GM19025 (cell line): ENCODE results near the gene ZMAT1.
"Not testable (repeated sequence)": the region's sequence is repeated elsewhere in the genome, so short reads cannot be mapped to it uniquely, and the experiment has no call there.

Source experiments
- ATAC-seq: cut with Tn5 transposase; IDR thresholded peaks from one replicate; pipeline ENCODE4 v1.9.1; 2021; ENCODE audit warnings: mild to moderate bottlenecking, low read depth, moderate library complexity; ENCODE audit not compliant: unreplicated experiment

Gene ZMAT1

DNA sequence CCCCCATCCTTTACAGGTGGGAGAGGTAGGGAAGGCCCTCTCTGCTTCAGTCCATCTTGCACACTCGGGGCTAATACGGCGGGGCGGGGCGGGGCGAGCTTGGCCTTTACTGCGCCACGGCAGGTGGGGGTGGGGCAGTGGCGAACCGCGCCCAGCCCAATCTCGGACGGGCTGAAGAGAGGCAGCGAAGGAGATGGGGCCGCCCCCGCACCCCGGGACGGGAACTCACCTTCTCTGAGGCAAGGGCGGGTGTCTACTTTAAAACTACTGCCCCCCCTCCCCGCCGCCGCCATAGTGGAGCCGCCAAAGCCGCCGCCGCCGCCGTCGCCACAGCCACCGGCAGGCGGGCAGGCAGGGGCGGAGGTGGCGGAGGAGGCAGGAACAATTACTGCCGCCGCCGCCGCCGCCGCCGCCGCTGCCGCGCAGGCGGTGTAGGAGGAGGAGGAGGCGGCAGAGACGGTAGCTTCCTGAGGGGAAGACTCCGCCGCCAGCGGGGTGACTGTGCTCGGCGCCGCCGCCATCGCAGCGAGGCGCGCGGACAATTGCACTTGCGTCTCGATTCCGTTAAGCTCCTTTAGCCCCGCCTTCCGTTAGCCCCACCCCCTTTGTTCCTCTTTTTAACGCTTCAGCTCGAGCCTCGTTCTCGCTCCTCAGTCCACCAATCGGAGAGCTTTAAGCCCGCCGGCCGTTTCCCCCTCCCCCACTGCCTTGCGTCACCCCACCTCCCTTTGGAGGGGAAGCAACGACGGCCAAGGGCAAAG lies at the start of gene ZMAT1:
ZMAT1 (minus strand) TSS at position 540 of the 761 bp plus-strand sequence; CDS start at position 521, 19 bp downstream.
- peak; percentile 81 for ATAC-seq

DNA sequence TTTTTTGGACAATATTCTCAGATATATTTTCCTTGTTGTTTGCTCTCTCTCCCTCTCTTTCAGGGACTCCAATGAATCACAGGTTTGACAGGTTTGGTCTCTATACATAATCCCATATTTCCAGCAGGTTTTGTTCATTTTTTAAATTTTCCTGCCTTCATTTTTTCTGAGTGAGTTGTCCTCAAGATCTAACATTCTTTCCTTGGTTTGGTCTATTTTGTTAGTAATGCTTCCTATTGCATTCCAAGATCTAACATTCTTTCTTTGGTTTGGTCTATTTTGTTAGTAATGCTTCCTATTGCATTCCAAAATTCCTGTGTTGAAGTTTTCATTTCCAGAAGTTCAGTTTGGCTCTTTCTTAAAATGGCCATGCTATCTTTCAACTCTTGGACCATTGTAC lies 45.3 kb upstream of the ZMAT1 start:
- ATAC-seq, result no peak

DNA sequence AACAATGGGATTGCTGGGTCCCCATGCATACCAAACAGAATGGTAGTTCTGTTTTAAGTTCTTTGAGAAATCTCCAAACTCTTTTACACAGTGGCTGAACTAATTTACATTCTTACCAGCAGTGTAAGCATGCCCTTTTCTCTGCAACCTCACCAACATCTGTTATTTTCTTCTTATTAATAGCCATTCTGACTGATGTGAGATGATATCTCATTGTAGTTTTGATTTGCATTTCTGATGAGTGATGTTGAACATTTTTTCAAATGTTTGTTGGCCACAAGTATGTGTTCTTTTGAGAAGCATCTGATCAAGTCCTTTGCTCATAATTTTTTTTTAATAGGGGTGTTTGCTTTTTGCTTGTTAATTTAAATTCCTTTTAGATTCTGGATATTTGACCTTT lies 41.2 kb upstream of the ZMAT1 start:
- ATAC-seq, result no peak

DNA sequence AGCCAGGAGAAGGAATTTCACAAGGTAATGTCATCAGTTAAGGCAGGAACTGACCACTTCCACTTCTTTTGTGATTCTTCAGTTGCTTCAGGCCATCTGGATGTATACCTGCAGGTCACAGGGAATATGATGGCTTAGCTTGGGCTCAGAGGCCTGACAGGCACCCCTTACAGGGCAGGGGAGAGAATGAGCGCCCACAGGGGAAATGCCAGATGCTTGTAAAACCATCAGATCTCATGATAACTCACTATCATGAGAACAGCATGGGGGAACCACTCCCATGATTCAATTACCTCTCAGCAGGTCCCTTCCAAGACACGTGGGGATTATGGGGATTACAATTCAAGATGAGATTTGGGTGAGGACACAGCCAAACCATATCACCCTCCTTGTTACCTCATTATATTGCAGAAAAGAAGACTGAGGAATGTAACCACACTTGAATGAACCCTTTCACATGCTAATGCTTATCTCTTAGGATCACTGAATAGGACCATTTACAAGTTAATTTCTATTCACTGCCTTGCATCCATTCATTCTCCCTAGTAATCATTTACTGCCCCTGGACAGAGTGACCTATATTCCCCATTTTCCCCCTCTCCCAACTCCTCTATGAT lies 33.2 kb upstream of the ZMAT1 start:
- ATAC-seq, result not testable (repeated sequence)

DNA sequence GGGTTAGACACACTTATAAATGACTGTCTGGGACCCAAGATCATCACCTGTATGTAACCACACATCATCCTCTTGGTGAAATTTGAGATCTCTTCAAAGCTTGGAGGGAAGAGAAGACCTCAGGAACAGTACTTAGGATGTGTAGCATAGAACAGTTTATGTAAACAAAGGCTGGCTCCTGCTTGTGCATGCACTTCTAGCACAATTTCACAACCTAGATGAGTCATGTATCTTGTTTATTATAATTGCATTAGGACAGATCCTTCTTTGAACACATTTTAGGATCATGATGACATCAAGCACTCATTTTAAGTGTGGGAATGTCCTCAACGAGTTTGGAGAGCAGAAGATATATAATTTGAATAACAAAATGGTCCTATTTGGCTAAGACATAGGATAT lies 26.3 kb upstream of the ZMAT1 start:
- no peak for ATAC-seq

DNA sequence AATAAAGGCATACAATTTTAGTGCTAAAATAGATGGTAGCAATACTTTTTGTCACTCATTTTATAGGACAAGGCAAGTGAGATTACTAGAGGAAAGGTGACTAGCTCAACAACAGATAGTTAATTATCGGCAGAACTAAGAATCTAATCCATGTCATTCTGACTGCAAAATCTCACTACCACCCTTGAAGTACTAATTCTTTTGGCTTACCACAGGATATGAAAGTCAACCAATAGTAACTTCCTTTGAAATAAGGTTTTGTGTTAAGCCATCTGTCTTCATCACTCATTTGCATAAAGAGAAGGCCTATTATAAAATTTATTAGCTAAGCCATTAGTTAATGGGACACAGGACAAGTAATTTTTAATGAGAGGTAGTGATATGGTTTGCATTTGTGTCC lies 25.3 kb upstream of the ZMAT1 start:
- ATAC-seq, result no peak

DNA sequence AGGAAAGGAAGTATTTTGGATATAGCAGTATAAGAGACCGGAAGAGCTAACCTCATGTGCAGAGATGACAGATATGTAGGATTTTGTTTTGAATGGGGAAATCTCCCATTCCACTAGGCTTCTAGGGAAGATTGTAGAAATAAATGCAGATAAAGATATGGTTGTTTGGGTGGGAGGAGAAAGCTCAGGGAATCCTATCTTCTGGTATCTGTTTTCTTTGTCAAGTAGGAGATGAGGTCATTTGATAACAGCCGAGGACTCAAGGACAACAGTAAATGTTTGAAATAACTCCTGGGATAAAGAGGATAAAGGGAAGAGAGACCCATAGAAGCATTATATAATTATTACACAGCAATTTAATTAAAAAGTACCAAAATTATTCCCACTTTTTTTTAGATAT lies 24.7 kb upstream of the ZMAT1 start:
- ATAC-seq, result no peak

DNA sequence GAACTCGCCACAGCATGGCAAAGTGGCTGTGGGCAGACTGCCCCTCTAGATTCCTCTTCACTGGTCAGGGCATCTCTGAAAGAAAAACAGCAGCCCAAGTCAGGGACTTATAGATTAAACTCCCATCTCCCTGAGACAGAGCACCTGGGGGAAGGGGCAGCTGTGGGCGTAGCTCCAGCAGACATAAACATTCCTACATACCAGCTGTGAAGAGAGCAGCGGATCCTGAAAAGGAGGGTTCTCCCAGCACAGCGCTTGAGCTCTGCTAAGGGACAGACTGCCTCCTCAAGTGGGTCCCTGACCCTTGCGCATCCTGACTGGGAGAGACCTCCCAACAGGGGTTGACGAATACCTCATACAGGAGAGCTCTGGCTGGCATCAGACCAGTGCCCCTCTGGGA lies 18.8 kb upstream of the ZMAT1 start:
- ATAC-seq, result no peak

DNA sequence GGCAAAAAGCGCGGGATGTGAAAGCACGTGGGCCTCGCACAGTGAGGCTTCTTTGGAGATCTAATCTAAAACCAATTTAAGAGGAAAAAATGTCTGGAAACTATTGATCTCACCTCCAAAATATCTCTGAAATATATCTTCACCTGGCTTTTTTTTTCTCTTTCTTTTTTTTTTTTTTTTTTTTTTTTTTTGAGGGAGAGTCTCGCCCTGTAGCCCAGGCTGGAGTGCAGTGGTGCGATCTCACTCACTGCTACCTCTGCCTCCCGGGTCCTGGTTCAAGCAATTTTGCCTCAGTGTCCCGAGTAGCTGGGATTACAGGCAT lies 383 bp upstream of the ZMAT1 start:
- ATAC-seq, result no peak

DNA sequence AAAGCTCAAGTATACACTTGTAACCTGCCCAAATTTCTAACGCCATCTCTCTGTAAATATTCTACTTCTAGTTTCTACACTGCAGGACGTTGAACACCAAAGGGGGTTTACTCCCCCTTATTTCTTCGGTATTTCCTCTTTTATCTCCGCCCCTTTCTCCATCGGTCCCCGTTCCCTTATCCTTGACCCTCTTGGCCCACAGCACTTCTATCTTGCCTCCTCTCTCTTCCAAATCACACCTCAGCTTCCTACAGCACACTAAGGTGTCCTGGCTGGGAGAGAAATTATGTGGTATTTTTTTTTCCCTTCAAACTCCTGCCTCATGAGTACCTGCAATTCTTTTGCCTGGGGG lies 715 bp downstream of the ZMAT1 start:
- peak; percentile 5 for ATAC-seq

DNA sequence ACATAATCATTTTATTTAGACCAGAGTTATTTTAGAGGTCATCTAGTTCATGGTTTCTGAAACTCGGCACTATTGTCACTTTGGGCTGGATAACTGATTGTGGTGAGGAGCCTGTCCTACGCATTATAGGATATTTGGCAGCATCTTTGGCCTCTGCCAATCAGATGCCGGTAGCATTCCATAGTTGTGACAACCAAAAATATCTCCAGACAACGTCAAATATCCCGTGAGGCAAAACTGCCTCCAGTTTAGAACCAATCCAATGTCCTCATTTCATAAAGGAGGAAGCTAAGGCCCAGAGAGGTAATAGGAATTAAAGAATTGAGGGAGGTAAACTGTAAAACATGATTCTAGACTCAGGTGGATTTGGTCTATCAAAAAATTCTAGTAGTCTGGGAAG lies 6.1 kb downstream of the ZMAT1 start:
- no peak for ATAC-seq

DNA sequence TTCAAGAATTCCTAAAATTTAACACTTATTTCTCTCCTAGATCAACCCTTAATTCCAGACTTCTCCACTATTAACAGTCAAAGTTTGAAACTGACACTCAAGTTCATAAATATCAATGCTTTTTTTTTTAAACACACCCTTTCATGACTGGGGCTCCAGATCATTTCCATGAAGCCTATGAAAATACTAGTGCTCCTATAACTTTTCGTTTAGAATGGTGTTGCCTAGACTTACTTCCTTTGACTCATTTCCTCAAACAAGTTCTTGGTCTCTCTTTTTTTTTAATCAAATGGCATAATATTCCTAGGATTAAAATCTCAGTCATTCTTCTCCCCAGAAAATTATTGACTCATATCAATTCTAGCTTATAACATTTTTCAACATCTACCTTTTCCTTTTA lies 13.1 kb downstream of the ZMAT1 start:
- no peak for ATAC-seq

DNA sequence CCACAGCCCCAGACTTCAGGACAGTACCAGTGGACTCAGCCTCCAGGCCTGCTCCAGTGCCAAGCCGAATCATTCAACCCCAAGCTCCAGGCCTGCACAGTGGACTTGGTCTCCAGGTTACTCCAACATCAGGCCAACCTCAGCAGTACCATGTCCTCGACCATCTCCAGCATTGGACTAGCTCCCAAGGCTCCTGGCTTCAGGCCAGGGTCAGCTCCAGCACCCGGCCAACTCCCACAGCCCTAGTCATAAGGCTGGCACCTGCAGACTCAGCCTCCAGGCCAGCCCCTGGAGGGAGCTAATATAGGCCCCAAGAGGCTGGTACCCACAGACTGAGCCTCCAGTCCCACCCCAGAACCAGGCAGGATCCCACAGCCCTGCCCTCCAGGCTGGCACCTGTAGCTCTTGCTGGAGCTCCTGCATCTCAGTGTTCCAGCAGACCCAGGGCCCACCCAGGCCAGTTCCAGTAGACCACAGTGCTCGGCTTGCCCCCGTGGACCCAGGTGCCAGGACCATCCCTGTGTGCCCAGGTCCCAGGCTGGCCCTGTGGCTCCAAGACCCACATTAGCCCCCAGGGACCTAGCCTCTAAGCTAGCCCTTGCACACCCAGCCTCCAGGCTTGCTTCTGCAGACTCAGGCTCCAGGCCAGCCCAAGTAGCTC lies 25.6 kb downstream of the ZMAT1 start:
- ATAC-seq, result no peak

DNA sequence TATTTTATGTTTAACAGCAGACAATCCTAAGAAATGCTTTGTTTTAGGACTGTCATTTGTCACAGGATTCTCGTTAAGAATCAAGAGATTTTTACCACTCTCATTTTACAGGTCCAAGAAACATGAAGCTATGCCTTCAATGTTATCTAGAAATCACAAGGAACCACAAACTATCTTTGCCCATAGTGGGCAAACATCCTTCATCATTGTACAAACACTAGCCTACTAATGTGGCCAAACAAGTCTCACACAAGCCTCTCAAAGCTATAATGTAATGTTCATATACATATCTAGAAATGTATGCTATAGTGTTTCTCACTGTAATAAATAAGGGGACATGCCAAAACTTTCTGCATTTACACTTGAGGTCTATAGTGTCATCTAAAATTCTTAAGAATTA lies 26.8 kb downstream of the ZMAT1 start:
- no peak for ATAC-seq
